Astrocyte (in vitro differentiated cells and primary cell): Measurements from ENCODE around the gene ANKRD44. TPM values are rescaled to one million over a fixed set of nuclear protein-coding genes. Genes with fewer than 3 reads are reported as not detected.
A peak's percentile ranks its signal among the peaks of the same experiment; 100 is the strongest.

ENCODE experiments used
- DNase-seq: peaks from one replicate; pipeline ENCODE4 v3.0.0-alpha.2; 2010; ENCODE audit warnings: low read depth
- FAIRE-seq: peaks from 2 replicates; lab custom pipeline; 2011; peaks lifted over from hg19 to GRCh38; lab: Jason Lieb, UNC
- H2AFZ ChIP-seq: 2 replicates; pipeline ENCODE4 v1.6.0; 2012; ENCODE audit warnings: low read depth, low read length, inconsistent platforms
- H3K27ac ChIP-seq: 2 replicates; pipeline ENCODE4 v1.5.1; 2011; ENCODE audit warnings: low read depth, low read length, inconsistent platforms
- H3K27me3 ChIP-seq: 2 replicates; pipeline ENCODE4 v1.6.0; 2011; ENCODE audit warnings: low read length, inconsistent platforms; ENCODE audit not compliant: insufficient read depth
- H3K36me3 ChIP-seq: 2 replicates; pipeline ENCODE4 v1.5.1; 2011; ENCODE audit warnings: low read length, inconsistent platforms; ENCODE audit not compliant: insufficient read depth
- H3K4me1 ChIP-seq: 2 replicates; pipeline ENCODE4 v1.5.1; 2011; ENCODE audit warnings: low read length, inconsistent platforms; ENCODE audit not compliant: insufficient read depth
- H3K4me2 ChIP-seq: 2 replicates; pipeline ENCODE4 v1.6.0; 2012; ENCODE audit warnings: low read length, inconsistent platforms
- H3K4me3 ChIP-seq: 2 replicates; pipeline ENCODE4 v1.5.1; 2011; ENCODE audit warnings: low read depth, mild to moderate bottlenecking, low read length, inconsistent platforms; ENCODE audit not compliant: insufficient read depth
- H3K79me2 ChIP-seq: 2 replicates; pipeline ENCODE4 v1.6.0; 2012; ENCODE audit warnings: mild to moderate bottlenecking, low read length, inconsistent platforms; ENCODE audit not compliant: insufficient read depth
- H3K9ac ChIP-seq: 2 replicates; pipeline ENCODE4 v1.6.0; 2012; ENCODE audit warnings: mild to moderate bottlenecking, low read length, inconsistent platforms
- H3K9me3 ChIP-seq: 2 replicates; pipeline ENCODE4 v1.5.1; 2012; ENCODE audit warnings: low read depth, mild to moderate bottlenecking, low read length, inconsistent platforms; ENCODE audit not compliant: insufficient read depth
- H4K20me1 ChIP-seq: 2 replicates; pipeline ENCODE4 v1.6.0; 2012; ENCODE audit warnings: low read length, inconsistent platforms; ENCODE audit not compliant: insufficient read depth
- H3K27ac Mint-ChIP-seq: one replicate; pipeline ENCODE4 v1.8.0; 2021; ENCODE audit warnings: mild to moderate bottlenecking, mixed read lengths; ENCODE audit not compliant: unreplicated experiment
- H3K27me3 Mint-ChIP-seq: one replicate; pipeline ENCODE4 v1.8.0; 2021; ENCODE audit warnings: low read depth, mixed read lengths; ENCODE audit not compliant: unreplicated experiment
- H3K36me3 Mint-ChIP-seq: one replicate; pipeline ENCODE4 v1.8.0; 2021; ENCODE audit warnings: low read depth, mixed read lengths; ENCODE audit not compliant: unreplicated experiment
- H3K4me1 Mint-ChIP-seq: one replicate; pipeline ENCODE4 v1.8.0; 2021; ENCODE audit warnings: low read depth, mixed read lengths; ENCODE audit not compliant: unreplicated experiment
- H3K4me3 Mint-ChIP-seq: one replicate; pipeline ENCODE4 v1.8.0; 2021; ENCODE audit warnings: mild to moderate bottlenecking, moderate library complexity, mixed read lengths; ENCODE audit not compliant: unreplicated experiment
- H3K9me3 Mint-ChIP-seq: one replicate; pipeline ENCODE4 v1.8.0; 2021; ENCODE audit warnings: mild to moderate bottlenecking, mixed read lengths; ENCODE audit not compliant: unreplicated experiment
- CTCF ChIP-seq: IDR thresholded peaks from 2 replicates; pipeline ENCODE4 v1.5.1; 2011; ENCODE audit warnings: low read depth, mild to moderate bottlenecking, inconsistent platforms, low read length, moderate library complexity; ENCODE audit not compliant: insufficient read depth
- EZH2 ChIP-seq: IDR thresholded peaks from 2 replicates; pipeline ENCODE4 v1.6.1; 2012; ENCODE audit warnings: mild to moderate bottlenecking, low read length, inconsistent platforms; ENCODE audit not compliant: insufficient read depth
- total RNA-seq: library from RNA; stranded (reverse); gene quantifications from 2 replicates; pipeline ENCODE4 v1.2.1, GENCODE V29; 2021

Gene ANKRD44
- total RNA-seq, 1 donor from 2014 or later, result 7.2 TPM

- no peak overlapping the region for H3K27ac ChIP-seq
- TF ChIP-seq CTCF (no peak), EZH2 (no peak)
These were observed 330.1 kb downstream of the ANKRD44 start for GRCh38 chr2:196980473-196980872.

GRCh38 chr2:196980001-196980400, 330.6 kb downstream of the ANKRD44 start:
- Histone ChIP-seq H3K4me1 (no peaks in the 10 kb centered on the region), H3K9me3 (no peaks in the 10 kb centered on the region), H3K4me2 (no peak overlapping the region), H3K9ac (no peak overlapping the region), H3K4me3 (no peak overlapping the region), H2AFZ (no peak overlapping the region), H3K36me3 (no peaks in the 10 kb centered on the region), H3K27ac (no peak overlapping the region), H4K20me1 (no peaks in the 10 kb centered on the region), H3K27me3 (no peaks in the 10 kb centered on the region), H3K79me2 (no peaks in the 10 kb centered on the region)
- TF ChIP-seq CTCF (no peak), EZH2 (no peak)
- DNase-seq (no peak), FAIRE-seq (no peak)
- Mint-ChIP-seq H3K36me3 (no peaks in the 10 kb centered on the region), H3K4me3 (no peak overlapping the region), H3K4me1 (no peaks in the 10 kb centered on the region), H3K27ac (no peak overlapping the region), H3K27me3 (no peaks in the 10 kb centered on the region), H3K9me3 (peaks cover 3% of the 10 kb centered on the region)

More at GRCh38 chr2:196980473-196980872, 330.1 kb downstream of the ANKRD44 start:
- no peaks in the 10 kb centered on the region for H3K79me2 ChIP-seq
- no peak overlapping the region for H3K4me2 ChIP-seq
- Mint-ChIP-seq H3K4me3 (no peak overlapping the region), H3K27ac (no peak overlapping the region), H3K9me3 (peaks cover 3% of the 10 kb centered on the region), H3K27me3 (no peaks in the 10 kb centered on the region), H3K4me1 (no peaks in the 10 kb centered on the region), H3K36me3 (no peaks in the 10 kb centered on the region)
- H3K9ac ChIP-seq, result no peak overlapping the region
- H2AFZ ChIP-seq, result no peak overlapping the region
- DNase-seq, result no peak
- FAIRE-seq, result no peak
- no peaks in the 10 kb centered on the region for H3K9me3 ChIP-seq
- no peaks in the 10 kb centered on the region for H3K4me1 ChIP-seq
- H3K27me3 ChIP-seq, result no peaks in the 10 kb centered on the region
- no peak overlapping the region for H3K4me3 ChIP-seq
- H4K20me1 ChIP-seq, result no peaks in the 10 kb centered on the region
- no peaks in the 10 kb centered on the region for H3K36me3 ChIP-seq

- Mint-ChIP-seq H3K4me3 (no peak overlapping the region), H3K9me3 (peaks cover 3% of the 10 kb centered on the region), H3K36me3 (no peaks in the 10 kb centered on the region), H3K27me3 (no peaks in the 10 kb centered on the region), H3K27ac (no peak overlapping the region), H3K4me1 (no peaks in the 10 kb centered on the region)
- Histone ChIP-seq H4K20me1 (no peaks in the 10 kb centered on the region), H3K4me3 (no peak overlapping the region), H2AFZ (no peak overlapping the region), H3K27ac (no peak overlapping the region), H3K27me3 (no peaks in the 10 kb centered on the region), H3K79me2 (no peaks in the 10 kb centered on the region), H3K4me1 (no peaks in the 10 kb centered on the region), H3K36me3 (no peaks in the 10 kb centered on the region), H3K4me2 (no peak overlapping the region), H3K9ac (no peak overlapping the region), H3K9me3 (no peaks in the 10 kb centered on the region)
- peak; percentile 51 for DNase-seq
- TF ChIP-seq CTCF (no peak), EZH2 (no peak)
- no peak for FAIRE-seq
These were observed 333.1 kb downstream of the ANKRD44 start for GRCh38 chr2:196977507-196977906.
